K562 (cell line): ENCODE measurements around the gene BACE1-AS. TPM values are rescaled to one million over a fixed set of nuclear protein-coding genes. Genes with fewer than 3 reads are reported as not detected.

Source experiments
- ATAC-seq: fragments of 200-7000 bp; cut with Tn5 transposase; 3 replicates; pipeline ENCODE4 v1.9.1; 2020; ENCODE audit warnings: moderate library complexity
- BruUV-seq: library from RNA; stranded (reverse); fragments of 400-500 nt; replicated peaks from 2 replicates; lab custom pipeline; 2021; lab: Mats Ljungman, UMichigan
- CTCF ChIA-PET: fragments of 300-600 bp; formaldehyde crosslinking; extraction: SDS; loops from one replicate; lab custom pipeline; 2021; ENCODE audit warnings: low intra/inter-chr PET ratio; lab: Yijun Ruan, JAX
- POLR2A ChIA-PET: fragments of 300-600, 350-650 bp; sonication (Branson Sonifier 250); formaldehyde crosslinking; extraction: SDS; loops from one replicate; lab custom pipeline; 2021; ENCODE audit warnings: antibody characterized with exemption, inconsistent platforms; lab: Yijun Ruan, JAX
- DNase-seq, 4 experiments: peaks; one replicate each; pipeline versions ENCODE4 v3.0.0 to v3.0.0-alpha.2; 2011 to 2018; ENCODE audit warnings: low spot score in 3 of 4, mixed read lengths in 3 of 4; ENCODE audit errors: extremely low read depth in 1 of 4
- FAIRE-seq: peaks from 2 replicates; lab custom pipeline; 2011; peaks lifted over from hg19 to GRCh38; lab: Jason Lieb, UNC
- H2AFZ ChIP-seq: 2 replicates; pipeline ENCODE4 v1.6.0; 2011; ENCODE audit warnings: low read depth, low read length, control low read depth, inconsistent platforms
- H3K27ac ChIP-seq: fragments of 200-600 bp; 3 replicates; pipeline ENCODE4 v1.8.0; 2011; ENCODE audit warnings: low read depth, mild to moderate bottlenecking, control low read depth, inconsistent platforms, low read length, moderate library complexity, mixed read lengths; ENCODE audit errors: extremely low read depth
- H3K27me3 ChIP-seq, 2 experiments: fragments of 300-600 bp in 1 of 2; 2 replicates in 1 of 2; 3 replicates in 1 of 2; pipeline versions ENCODE4 v1.6.0 to v1.8.0; 2011; ENCODE audit warnings: inconsistent platforms in 2 of 2, low read length in 2 of 2, mild to moderate bottlenecking in 1 of 2, mixed read lengths in 1 of 2, moderate library complexity in 1 of 2; ENCODE audit not compliant: control insufficient read depth in 2 of 2, insufficient read depth in 2 of 2
- H3K36me3 ChIP-seq: fragments of 300-600 bp; 3 replicates; pipeline ENCODE4 v1.8.0; 2011; ENCODE audit warnings: mild to moderate bottlenecking, low read length, inconsistent platforms; ENCODE audit not compliant: control insufficient read depth, insufficient read depth
- H3K4me1 ChIP-seq, 2 experiments: fragments of 200-600 bp in 1 of 2; replicated peaks in 1 of 2; 2 replicates in 1 of 2; 3 replicates in 1 of 2; pipeline versions ENCODE4 v1.5.1 to v1.8.0; 2011; ENCODE audit warnings: inconsistent platforms in 2 of 2, low read length in 2 of 2, mild to moderate bottlenecking in 1 of 2, mixed read lengths in 1 of 2, moderate library complexity in 1 of 2; ENCODE audit not compliant: control insufficient read depth in 2 of 2, insufficient read depth in 2 of 2
- H3K4me2 ChIP-seq: 2 replicates; pipeline ENCODE4 v1.6.1; 2011; ENCODE audit warnings: low read length, control low read depth, inconsistent platforms, mixed read lengths; ENCODE audit not compliant: insufficient read depth
- H3K4me3 ChIP-seq: fragments of 200-600 bp; sonication (generic), shearing (Covaris generic); 2 replicates; pipeline ENCODE4 v1.5.1; 2016; ENCODE audit warnings: control low read depth, inconsistent platforms
- H3K79me2 ChIP-seq: fragments of 200-600 bp; 3 replicates; pipeline ENCODE4 v1.8.0; 2011; ENCODE audit warnings: low read length, inconsistent platforms; ENCODE audit not compliant: control insufficient read depth, insufficient read depth
- H3K9ac ChIP-seq, 2 experiments: 2 replicates each; pipeline versions ENCODE4 v1.6.0 to v1.6.1; 2011; ENCODE audit warnings: low read depth in 2 of 2, low read length in 2 of 2, control low read depth in 1 of 2, inconsistent platforms in 1 of 2, mild to moderate bottlenecking in 1 of 2, mixed read lengths in 1 of 2; ENCODE audit not compliant: insufficient read depth in 1 of 2
- H3K9me1 ChIP-seq: one replicate; pipeline ENCODE4 v1.6.0; 2011; ENCODE audit warnings: inconsistent platforms, mild to moderate bottlenecking, low read length, moderate library complexity; ENCODE audit not compliant: control insufficient read depth, insufficient read depth
- H3K9me3 ChIP-seq: replicated peaks from 2 replicates; pipeline ENCODE4 v1.5.1; 2011; ENCODE audit warnings: low read depth, low read length, inconsistent platforms; ENCODE audit not compliant: control insufficient read depth, insufficient read depth
- H4K20me1 ChIP-seq: replicated peaks from 2 replicates; pipeline ENCODE4 v1.6.1; 2011; ENCODE audit warnings: low read length, inconsistent platforms, mixed read lengths; ENCODE audit not compliant: control insufficient read depth, insufficient read depth
- BMI1 ChIP-seq: fragments of 150-350 bp; IDR thresholded peaks from 2 replicates; pipeline ENCODE4 v1.6.1; 2014; ENCODE audit warnings: low read length
- DACH1 ChIP-seq: fragments of 450-650 bp; IDR thresholded peaks from 2 replicates; pipeline ENCODE4 v1.6.1; 2018; ENCODE audit not compliant: partially characterized antibody
- DIDO1 ChIP-seq: fragments of 450-650 bp; IDR thresholded peaks from 2 replicates; pipeline ENCODE4 v1.6.1; 2016; ENCODE audit warnings: low read depth, missing biosample characterization, missing genetic modification characterization
- FOSL1 ChIP-seq: fragments of 200-800 bp; sonication (Bioruptor generic); conservative IDR thresholded peaks from 2 replicates; pipeline ENCODE4 v1.6.1; 2016; ENCODE audit warnings: missing genetic modification characterization, missing compliant biosample characterization
- KAT7 ChIP-seq: sonication (generic); formaldehyde crosslinking; IDR thresholded peaks from 2 replicates; pipeline ENCODE4 v1.8.0; 2022; ENCODE audit warnings: missing genetic modification reagents, mild to moderate bottlenecking, borderline replicate concordance
- MAFG ChIP-seq: fragments of 450-650 bp; conservative IDR thresholded peaks from 2 replicates; pipeline ENCODE4 v1.6.1; 2016; ENCODE audit warnings: missing genetic modification characterization, missing compliant biosample characterization
- NBN ChIP-seq: fragments of 450-650 bp; IDR thresholded peaks from 2 replicates; pipeline ENCODE4 v1.6.1; 2016; ENCODE audit warnings: low read depth, mild to moderate bottlenecking
- NFE2 ChIP-seq: IDR thresholded peaks from 2 replicates; pipeline ENCODE4 v1.6.1; 2014; ENCODE audit warnings: antibody characterized with exemption, low read depth
- WGBS: fragments of 100-300 bp; shearing (Covaris generic); methylation state at CpG from one replicate; pipeline ENCODE4 v1.1.6; 2016; ENCODE audit warnings: low coverage, mixed read lengths; ENCODE audit not compliant: insufficient coverage; ENCODE audit errors: missing lambda C conversion rate; 5-methylcytosine and 5-hydroxymethylcytosine counted together
- in situ Hi-C: fragments of 300-500 bp; cut with MboI; formaldehyde crosslinking; loops from 4 replicates; pipeline ENCODE4 v1.15.0; 2018; ENCODE audit warnings: inconsistent platforms, mixed read lengths
- intact Hi-C: fragments of 100-400 bp; cut with micrococcal nuclease; formaldehyde crosslinking; loops from 2 replicates; pipeline ENCODE4 v1.14.2; 2022
- polyA plus RNA-seq, 8 experiments: library from polyadenylated mRNA; depleted of rRNA in 4 of 8; stranded (reverse) in 5 of 8; unstranded in 3 of 8; fragments of >200 nt; fragmentation: Nextera tagmentation in 2 of 8; fragmentation: Illumina TruSeq in 1 of 8; extraction: Ambion mirVana in 2 of 8; extraction: Trizol in 1 of 8; gene quantifications; 2 replicates each; pipeline versions ENCODE4 v1.2.1 to v1.2.3, GENCODE V29; 2011 to 2014; ENCODE audit warnings: inconsistent platforms in 1 of 8, missing spikeins in 1 of 8
- total RNA-seq, 7 experiments: library from RNA; depleted of rRNA in 6 of 7; stranded (reverse); fragments of >200 nt in 6 of 7; fragmentation: Illumina TruSeq in 2 of 7; extraction: Trizol in 2 of 7; gene quantifications; 2 replicates each; pipeline versions ENCODE4 v1.2.1 to v1.2.3, GENCODE V29; 2011 to 2021; ENCODE audit warnings: low replicate concordance in 1 of 7
- TF ChIP-seq, protein P1 (sequence below): sonication (generic); formaldehyde crosslinking; IDR thresholded peaks from 2 replicates; pipeline ENCODE4 v1.8.0; 2022; ENCODE audit warnings: missing genetic modification reagents, mild to moderate bottlenecking, borderline replicate concordance
- TF ChIP-seq, protein P2 (sequence below): sonication (generic); formaldehyde crosslinking; IDR thresholded peaks from 2 replicates; pipeline ENCODE4 v1.8.0; 2022; ENCODE audit warnings: missing genetic modification reagents, mild to moderate bottlenecking, borderline replicate concordance
- TF ChIP-seq, protein P3 (sequence below): fragments of 450-650 bp; IDR thresholded peaks from 2 replicates; pipeline ENCODE4 v1.6.1; 2017; ENCODE audit warnings: antibody characterized with exemption
- TF ChIP-seq, protein P4 (sequence below): fragments of 450-650 bp; IDR thresholded peaks from 2 replicates; pipeline ENCODE4 v1.6.1; 2018; ENCODE audit not compliant: partially characterized antibody

BACE1-AS gene
- total and polyA plus RNA-seq, 9 of the 15 experiments (the other 6 are each of a cell fraction or from before 2014, with no cell fraction given) = 2.2 to 8.2 (median 3.8) TPM

DNA sequence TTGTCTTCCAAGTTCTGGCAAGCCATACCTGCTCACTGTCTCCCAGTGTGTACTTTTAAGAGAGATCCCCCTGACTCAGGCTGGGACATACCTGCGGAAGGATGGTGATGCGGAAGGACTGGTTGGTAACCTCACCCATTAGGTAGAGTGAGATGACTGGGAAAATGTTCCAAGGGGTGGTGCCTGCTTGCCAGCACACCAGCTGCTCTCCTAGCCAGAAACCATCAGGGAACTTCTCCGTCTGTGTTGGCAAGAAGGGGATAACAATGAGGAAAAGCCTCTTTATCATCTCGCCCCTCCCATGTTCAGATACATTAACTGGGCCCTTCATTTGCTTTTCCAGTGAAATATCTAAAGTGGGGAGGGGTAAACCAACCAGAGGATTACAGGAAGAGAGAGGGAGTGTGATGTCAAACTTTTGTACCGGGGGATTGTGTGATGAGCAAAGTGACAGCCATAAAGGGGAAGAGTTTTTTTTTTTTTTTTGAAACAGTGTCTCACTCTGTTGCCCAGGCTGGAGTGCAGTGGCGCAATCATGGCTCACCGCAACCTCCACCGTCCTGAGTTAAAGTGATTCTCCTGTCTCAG, at the start of gene BACE1-AS (continued):
- TF ChIP-seq, protein P1, sequence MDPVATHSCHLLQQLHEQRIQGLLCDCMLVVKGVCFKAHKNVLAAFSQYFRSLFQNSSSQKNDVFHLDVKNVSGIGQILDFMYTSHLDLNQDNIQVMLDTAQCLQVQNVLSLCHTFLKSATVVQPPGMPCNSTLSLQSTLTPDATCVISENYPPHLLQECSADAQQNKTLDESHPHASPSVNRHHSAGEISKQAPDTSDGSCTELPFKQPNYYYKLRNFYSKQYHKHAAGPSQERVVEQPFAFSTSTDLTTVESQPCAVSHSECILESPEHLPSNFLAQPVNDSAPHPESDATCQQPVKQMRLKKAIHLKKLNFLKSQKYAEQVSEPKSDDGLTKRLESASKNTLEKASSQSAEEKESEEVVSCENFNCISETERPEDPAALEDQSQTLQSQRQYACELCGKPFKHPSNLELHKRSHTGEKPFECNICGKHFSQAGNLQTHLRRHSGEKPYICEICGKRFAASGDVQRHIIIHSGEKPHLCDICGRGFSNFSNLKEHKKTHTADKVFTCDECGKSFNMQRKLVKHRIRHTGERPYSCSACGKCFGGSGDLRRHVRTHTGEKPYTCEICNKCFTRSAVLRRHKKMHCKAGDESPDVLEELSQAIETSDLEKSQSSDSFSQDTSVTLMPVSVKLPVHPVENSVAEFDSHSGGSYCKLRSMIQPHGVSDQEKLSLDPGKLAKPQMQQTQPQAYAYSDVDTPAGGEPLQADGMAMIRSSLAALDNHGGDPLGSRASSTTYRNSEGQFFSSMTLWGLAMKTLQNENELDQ = no peak
- TF ChIP-seq DIDO1 (no peak), BMI1 (no peak), DACH1 (no peak), NBN (no peak)
- TF ChIP-seq, protein P2, sequence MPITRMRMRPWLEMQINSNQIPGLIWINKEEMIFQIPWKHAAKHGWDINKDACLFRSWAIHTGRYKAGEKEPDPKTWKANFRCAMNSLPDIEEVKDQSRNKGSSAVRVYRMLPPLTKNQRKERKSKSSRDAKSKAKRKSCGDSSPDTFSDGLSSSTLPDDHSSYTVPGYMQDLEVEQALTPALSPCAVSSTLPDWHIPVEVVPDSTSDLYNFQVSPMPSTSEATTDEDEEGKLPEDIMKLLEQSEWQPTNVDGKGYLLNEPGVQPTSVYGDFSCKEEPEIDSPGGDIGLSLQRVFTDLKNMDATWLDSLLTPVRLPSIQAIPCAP (CRISPR knock-in tag) = no peak

DNA sequence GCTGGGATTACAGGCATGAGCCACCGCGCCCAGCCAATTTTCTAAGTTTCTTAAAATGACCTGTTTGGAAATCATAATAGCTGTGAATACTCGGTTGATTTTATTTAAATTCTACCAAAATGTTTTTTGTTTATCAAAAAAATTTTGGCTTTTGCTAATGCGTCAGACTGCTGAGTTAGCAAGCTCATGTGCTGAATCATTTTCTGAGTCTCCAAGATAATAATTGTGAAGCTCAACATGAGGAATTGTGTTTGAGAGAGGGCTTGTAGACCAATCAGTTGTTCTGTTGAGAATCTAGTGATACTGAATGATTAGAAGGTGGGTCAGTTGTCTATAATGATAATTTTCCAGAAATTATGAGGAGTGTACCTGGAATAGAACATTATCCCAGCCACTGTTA, 42.8 kb upstream of the BACE1-AS start:
- no peak for FAIRE-seq
- intact Hi-C loops = no loop called here
- peaks cover 59% of the 10 kb centered on the region for H3K36me3 ChIP-seq
- no peak overlapping the region for H3K27ac ChIP-seq
- no peak overlapping the region for H3K9ac ChIP-seq
- H4K20me1 ChIP-seq = no peaks in the 10 kb centered on the region
- BruUV-seq = no TSS peak
- ATAC-seq = peak; percentile 58; the same call in 2 of the 3 replicates
- WGBS = 60% methylated on average over 4 of the region's 4 CpGs
- H3K4me1 ChIP-seq = peaks cover 0 to 5% of the 10 kb centered on the region in 2 experiments; a peak in 2 of 5 replicates
- CTCF ChIA-PET = no interaction called here
- no peaks in the 10 kb centered on the region for H3K27me3 ChIP-seq
- no peaks in the 10 kb centered on the region for H3K9me1 ChIP-seq
- H3K79me2 ChIP-seq = no peaks in the 10 kb centered on the region
- peak; percentile 25 to 36 (median 32) for DNase-seq
- POLR2A ChIA-PET = interaction anchor here (0.7 to 1.9 kb wide), 2 partner anchors 11 to 461 kb away, joined by 3 to 6 read pairs; no protein-coding TSS in a partner anchor
- no peak overlapping the region for H2AFZ ChIP-seq
- no peak overlapping the region for H3K4me2 ChIP-seq
- in situ Hi-C loops = loop anchor here (25.0 kb wide), 1 partner anchor 736 kb away; no protein-coding TSS in a partner anchor
- H3K9me3 ChIP-seq = no peaks in the 10 kb centered on the region
- no peak overlapping the region for H3K4me3 ChIP-seq
- TF ChIP-seq, protein P3, sequence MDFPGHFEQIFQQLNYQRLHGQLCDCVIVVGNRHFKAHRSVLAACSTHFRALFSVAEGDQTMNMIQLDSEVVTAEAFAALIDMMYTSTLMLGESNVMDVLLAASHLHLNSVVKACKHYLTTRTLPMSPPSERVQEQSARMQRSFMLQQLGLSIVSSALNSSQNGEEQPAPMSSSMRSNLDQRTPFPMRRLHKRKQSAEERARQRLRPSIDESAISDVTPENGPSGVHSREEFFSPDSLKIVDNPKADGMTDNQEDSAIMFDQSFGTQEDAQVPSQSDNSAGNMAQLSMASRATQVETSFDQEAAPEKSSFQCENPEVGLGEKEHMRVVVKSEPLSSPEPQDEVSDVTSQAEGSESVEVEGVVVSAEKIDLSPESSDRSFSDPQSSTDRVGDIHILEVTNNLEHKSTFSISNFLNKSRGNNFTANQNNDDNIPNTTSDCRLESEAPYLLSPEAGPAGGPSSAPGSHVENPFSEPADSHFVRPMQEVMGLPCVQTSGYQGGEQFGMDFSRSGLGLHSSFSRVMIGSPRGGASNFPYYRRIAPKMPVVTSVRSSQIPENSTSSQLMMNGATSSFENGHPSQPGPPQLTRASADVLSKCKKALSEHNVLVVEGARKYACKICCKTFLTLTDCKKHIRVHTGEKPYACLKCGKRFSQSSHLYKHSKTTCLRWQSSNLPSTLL = no peak
- TF ChIP-seq MAFG (tag) = peak; percentile 88
- TF ChIP-seq NFE2 = peak; percentile 39; the same call in 1 of the 2 replicates
- TF ChIP-seq KAT7 = no peak
- TF ChIP-seq, protein P4, sequence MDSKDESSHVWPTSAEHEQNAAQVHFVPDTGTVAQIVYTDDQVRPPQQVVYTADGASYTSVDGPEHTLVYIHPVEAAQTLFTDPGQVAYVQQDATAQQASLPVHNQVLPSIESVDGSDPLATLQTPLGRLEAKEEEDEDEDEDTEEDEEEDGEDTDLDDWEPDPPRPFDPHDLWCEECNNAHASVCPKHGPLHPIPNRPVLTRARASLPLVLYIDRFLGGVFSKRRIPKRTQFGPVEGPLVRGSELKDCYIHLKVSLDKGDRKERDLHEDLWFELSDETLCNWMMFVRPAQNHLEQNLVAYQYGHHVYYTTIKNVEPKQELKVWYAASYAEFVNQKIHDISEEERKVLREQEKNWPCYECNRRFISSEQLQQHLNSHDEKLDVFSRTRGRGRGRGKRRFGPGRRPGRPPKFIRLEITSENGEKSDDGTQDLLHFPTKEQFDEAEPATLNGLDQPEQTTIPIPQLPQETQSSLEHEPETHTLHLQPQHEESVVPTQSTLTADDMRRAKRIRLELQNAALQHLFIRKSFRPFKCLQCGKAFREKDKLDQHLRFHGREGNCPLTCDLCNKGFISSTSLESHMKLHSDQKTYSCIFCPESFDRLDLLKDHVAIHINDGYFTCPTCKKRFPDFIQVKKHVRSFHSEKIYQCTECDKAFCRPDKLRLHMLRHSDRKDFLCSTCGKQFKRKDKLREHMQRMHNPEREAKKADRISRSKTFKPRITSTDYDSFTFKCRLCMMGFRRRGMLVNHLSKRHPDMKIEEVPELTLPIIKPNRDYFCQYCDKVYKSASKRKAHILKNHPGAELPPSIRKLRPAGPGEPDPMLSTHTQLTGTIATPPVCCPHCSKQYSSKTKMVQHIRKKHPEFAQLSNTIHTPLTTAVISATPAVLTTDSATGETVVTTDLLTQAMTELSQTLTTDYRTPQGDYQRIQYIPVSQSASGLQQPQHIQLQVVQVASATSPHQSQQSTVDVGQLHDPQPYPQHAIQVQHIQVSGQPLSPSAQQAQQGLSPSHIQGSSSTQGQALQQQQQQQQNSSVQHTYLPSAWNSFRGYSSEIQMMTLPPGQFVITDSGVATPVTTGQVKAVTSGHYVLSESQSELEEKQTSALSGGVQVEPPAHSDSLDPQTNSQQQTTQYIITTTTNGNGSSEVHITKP = peak; percentile 70
- TF ChIP-seq FOSL1 (tag) = peak; percentile 47; the same call in 1 of the 2 replicates
